Fibroblast of lung (primary cell): ENCODE data around the gene DDAH1. TPM values are rescaled to one million over a fixed set of nuclear protein-coding genes. Genes with fewer than 3 reads are reported as not detected.

Source experiments
- DNase-seq, 2 donors: peaks; one replicate each; pipeline versions ENCODE4 v3.0.0 to v3.0.0-alpha.2; 2010; ENCODE audit warnings: low read depth in 2 of 2
- H2AFZ ChIP-seq: 2 replicates; pipeline ENCODE4 v1.5.1; 2012; ENCODE audit warnings: low read length, control low read depth, inconsistent platforms
- H3K27ac ChIP-seq: 2 replicates; pipeline ENCODE4 v1.5.1; 2011; ENCODE audit warnings: low read length, control low read depth; ENCODE audit not compliant: insufficient read depth
- H3K27me3 ChIP-seq: 2 replicates; pipeline ENCODE4 v1.5.1; 2011; ENCODE audit warnings: mild to moderate bottlenecking, low read length; ENCODE audit not compliant: control insufficient read depth, insufficient read depth
- H3K36me3 ChIP-seq: 2 replicates; pipeline ENCODE4 v1.5.1; 2011; ENCODE audit warnings: low read length; ENCODE audit not compliant: control insufficient read depth, insufficient read depth
- H3K4me1 ChIP-seq: 2 replicates; pipeline ENCODE4 v1.5.1; 2011; ENCODE audit warnings: low read length; ENCODE audit not compliant: control insufficient read depth, insufficient read depth; ENCODE audit errors: extremely low read depth
- H3K4me2 ChIP-seq: 2 replicates; pipeline ENCODE4 v1.5.1; 2011; ENCODE audit warnings: low read length, control low read depth; ENCODE audit not compliant: insufficient read depth; ENCODE audit errors: extremely low read depth
- H3K4me3 ChIP-seq, 4 experiments: fragments of 200-600 bp in 1 of 4; sonication (generic) in 1 of 4; replicated peaks in 1 of 4; 2 replicates each; pipeline ENCODE4 v1.5.1; 2011 to 2016; ENCODE audit warnings: low read length in 4 of 4, low read depth in 3 of 4, mild to moderate bottlenecking in 3 of 4, control low read depth in 2 of 4, inconsistent platforms in 1 of 4, mixed read lengths in 1 of 4; ENCODE audit not compliant: insufficient read depth in 1 of 4; ENCODE audit errors: control extremely low read depth in 1 of 4
- H3K79me2 ChIP-seq: 2 replicates; pipeline ENCODE4 v1.5.1; 2012; ENCODE audit warnings: mild to moderate bottlenecking, low read length, inconsistent platforms; ENCODE audit not compliant: control insufficient read depth, insufficient read depth
- H3K9ac ChIP-seq: 2 replicates; pipeline ENCODE4 v1.5.1; 2011; ENCODE audit warnings: mild to moderate bottlenecking, low read length, control low read depth; ENCODE audit not compliant: insufficient read depth
- H3K9me3 ChIP-seq: 2 replicates; pipeline ENCODE4 v1.5.1; 2012; ENCODE audit warnings: low read depth, low read length; ENCODE audit not compliant: control insufficient read depth, insufficient read depth
- H4K20me1 ChIP-seq: 2 replicates; pipeline ENCODE4 v1.5.1; 2011; ENCODE audit warnings: low read length; ENCODE audit not compliant: control insufficient read depth, insufficient read depth; ENCODE audit errors: extremely low read depth
- CTCF ChIP-seq, 2 donors: IDR thresholded peaks in 1 of 2; conservative IDR thresholded peaks in 1 of 2; 1 replicate in 1 of 2; 2 replicates in 1 of 2; pipeline ENCODE4 v1.5.1; 2011 to 2012; ENCODE audit warnings: low read length in 2 of 2, control low read depth in 1 of 2, inconsistent platforms in 1 of 2, low read depth in 1 of 2, mild to moderate bottlenecking in 1 of 2
- EZH2 ChIP-seq: IDR thresholded peaks from 2 replicates; pipeline ENCODE4 v1.5.1; 2012; ENCODE audit warnings: low read length, control low read depth, mild to moderate bottlenecking; ENCODE audit errors: missing control alignments
- polyA plus RNA-seq, 2 donors: library from polyadenylated mRNA; depleted of rRNA in 1 of 2; stranded (reverse) in 1 of 2; unstranded in 1 of 2; fragments of >200 nt; gene quantifications; 2 replicates each; pipeline ENCODE4 v1.2.1, GENCODE V29; 2011 to 2012; ENCODE audit warnings: missing spikeins in 1 of 2
- total RNA-seq: library from RNA; depleted of rRNA; stranded (reverse); fragments of >200 nt; gene quantifications from 2 replicates; pipeline ENCODE4 v1.2.1, GENCODE V29; 2014

Gene DDAH1
- total and polyA plus RNA-seq, 2 donors (not counting 1 experiment from before 2014, with no cell fraction given): 50.0 to 218 TPM

GRCh38 chr1:85334962-85335361 lies 130.0 kb downstream of the DDAH1 start:
- peaks cover 19% of the 10 kb centered on the region for H3K4me1 ChIP-seq
- TF ChIP-seq EZH2 (no peak), CTCF (conservative IDR thresholded peaks at IDR 0.05 in 1 of 2, IDR thresholded peaks at IDR 0.05 in 1 of 2; ENCODE audit: low read depth in 1 of 2, low read length in 2 of 2) (no peak)
- no peak overlapping the region for H3K4me3 ChIP-seq
- H3K36me3 ChIP-seq: no peaks in the 10 kb centered on the region
- H4K20me1 ChIP-seq: no peaks in the 10 kb centered on the region
- peaks cover 22% of the 10 kb centered on the region for H3K79me2 ChIP-seq
- no peak overlapping the region for H3K4me2 ChIP-seq
- DNase-seq: peak; percentile 43 to 84
- no peak overlapping the region for H3K9ac ChIP-seq
- H2AFZ ChIP-seq: no peak overlapping the region
- H3K27me3 ChIP-seq: no peaks in the 10 kb centered on the region
- no peaks in the 10 kb centered on the region for H3K9me3 ChIP-seq
- H3K27ac ChIP-seq: peak overlapping the region; percentile 7

- Histone ChIP-seq H3K79me2 (peaks cover 22% of the 10 kb centered on the region), H3K9me3 (no peaks in the 10 kb centered on the region), H3K9ac (no peak overlapping the region), H3K4me3 (no peak overlapping the region), H3K27me3 (no peaks in the 10 kb centered on the region), H3K27ac (no peak overlapping the region), H3K4me2 (no peak overlapping the region), H3K36me3 (no peaks in the 10 kb centered on the region), H2AFZ (no peak overlapping the region), H3K4me1 (peaks cover 25% of the 10 kb centered on the region), H4K20me1 (no peaks in the 10 kb centered on the region)
- DNase-seq: no peak
- TF ChIP-seq CTCF (conservative IDR thresholded peaks at IDR 0.05 in 1 of 2, IDR thresholded peaks at IDR 0.05 in 1 of 2; ENCODE audit: low read depth in 1 of 2, low read length in 2 of 2): no peak
Measured at GRCh38 chr1:85333186-85333585, 131.8 kb downstream of the DDAH1 start.

- no peaks in the 10 kb centered on the region for H3K27me3 ChIP-seq
- H4K20me1 ChIP-seq: no peaks in the 10 kb centered on the region
- no peak for DNase-seq
- H3K9me3 ChIP-seq: no peaks in the 10 kb centered on the region
- H3K27ac ChIP-seq: peak overlapping the region; percentile 99
- no peaks in the 10 kb centered on the region for H3K36me3 ChIP-seq
- no peak overlapping the region for H3K9ac ChIP-seq
- no peak overlapping the region for H3K4me3 ChIP-seq
- H3K4me2 ChIP-seq: no peak overlapping the region
- TF ChIP-seq EZH2: no peak
- TF ChIP-seq CTCF (conservative IDR thresholded peaks at IDR 0.05 in 1 of 2, IDR thresholded peaks at IDR 0.05 in 1 of 2; ENCODE audit: low read depth in 1 of 2, low read length in 2 of 2): no peak
- H3K79me2 ChIP-seq: peaks cover 23% of the 10 kb centered on the region
- H3K4me1 ChIP-seq: peaks cover 28% of the 10 kb centered on the region
- H2AFZ ChIP-seq: no peak overlapping the region
Measured at GRCh38 chr1:85332575-85332974, 132.4 kb downstream of the DDAH1 start.
